NT2/D1 (cell line): ENCODE results near the gene CPEB4.

ENCODE experiments used
- SUZ12 ChIP-seq: IDR thresholded peaks from 2 replicates; pipeline ENCODE4 v1.6.1; 2011; ENCODE audit not compliant: insufficient read length, insufficient read depth; ENCODE audit errors: extremely low read depth
- ZNF274 ChIP-seq: IDR thresholded peaks from 2 replicates; pipeline ENCODE4 v1.6.1; 2011; ENCODE audit warnings: mild to moderate bottlenecking, low read depth, low read length

- no peak for TF ChIP-seq SUZ12
- no peak for TF ChIP-seq ZNF274
These were observed 25.7 kb downstream of the CPEB4 start for GRCh38 chr5:173913686-173914321.
